ENCODE data around the gene WDCP. TPM values are rescaled to one million over a fixed set of nuclear protein-coding genes. Genes with fewer than 3 reads are reported as not detected.
"Not testable (repeated sequence)": the region's sequence is repeated elsewhere in the genome, so short reads cannot be mapped to it uniquely, and the experiment has no call there.

WDCP gene
- total RNA-seq, 1 donor from 2014 or later: 12.0 TPM

GRCh38 chr2:24016853-24017703 is 30.1 kb downstream of the WDCP start:
- peaks cover 0 to 2% (median 0%) of the 10 kb centered on the region in 3 donors for H3K36me3 ChIP-seq (ENCODE audit: control insufficient read depth in 3 of 3, insufficient read depth in 3 of 3, low read length in 3 of 3)
- peaks cover 0 to 9% (median 0%) of the 10 kb centered on the region in 3 donors for H3K27me3 ChIP-seq (ENCODE audit: control insufficient read depth in 3 of 3, insufficient read depth in 3 of 3, low read length in 3 of 3)
- H3K27ac ChIP-seq (ENCODE audit: low read depth, low read length): no peak overlapping the region
- H3K9ac ChIP-seq (ENCODE audit: low read depth in 1 of 3, low read length in 3 of 3): no peak overlapping the region
- H3K9me3 ChIP-seq (ENCODE audit: control insufficient read depth in 3 of 3, low read length in 3 of 3): no peaks in the 10 kb centered on the region
- H3K4me1 ChIP-seq (ENCODE audit: control insufficient read depth in 3 of 3, insufficient read depth in 3 of 3, low read length in 3 of 3): no peaks in the 10 kb centered on the region
- H3K4me3 ChIP-seq (ENCODE audit: low read length in 3 of 3): no peak overlapping the region

- Histone ChIP-seq H3K36me3 (ENCODE audit: control insufficient read depth in 3 of 3, insufficient read depth in 3 of 3, low read length in 3 of 3) (no peaks in the 10 kb centered on the region), H3K27ac (ENCODE audit: low read depth, low read length) (no peak overlapping the region), H3K9me3 (ENCODE audit: control insufficient read depth in 3 of 3, low read length in 3 of 3) (no peaks in the 10 kb centered on the region), H3K9ac (ENCODE audit: low read depth in 1 of 3, low read length in 3 of 3) (no peak overlapping the region), H3K4me1 (ENCODE audit: control insufficient read depth in 3 of 3, insufficient read depth in 3 of 3, low read length in 3 of 3) (no peaks in the 10 kb centered on the region), H3K4me3 (ENCODE audit: low read length in 3 of 3) (no peak overlapping the region), H3K27me3 (ENCODE audit: control insufficient read depth in 3 of 3, insufficient read depth in 3 of 3, low read length in 3 of 3) (peaks cover under 1 to 11% (median 1%) of the 10 kb centered on the region in 3 donors)
Measured at GRCh38 chr2:24016376-24016761, 30.8 kb downstream of the WDCP start.

GRCh38 chr2:24015562-24016375 is 31.4 kb downstream of the WDCP start:
- no peaks in the 10 kb centered on the region for H3K36me3 ChIP-seq (ENCODE audit: control insufficient read depth in 3 of 3, insufficient read depth in 3 of 3, low read length in 3 of 3)
- H3K4me3 ChIP-seq (ENCODE audit: low read length in 3 of 3): no peak overlapping the region
- H3K27me3 ChIP-seq (ENCODE audit: control insufficient read depth in 3 of 3, insufficient read depth in 3 of 3, low read length in 3 of 3): peaks cover 6 to 17% (median 7%) of the 10 kb centered on the region in 3 donors
- no peaks in the 10 kb centered on the region for H3K4me1 ChIP-seq (ENCODE audit: control insufficient read depth in 3 of 3, insufficient read depth in 3 of 3, low read length in 3 of 3)
- no peak overlapping the region for H3K27ac ChIP-seq (ENCODE audit: low read depth, low read length)
- H3K9me3 ChIP-seq (ENCODE audit: control insufficient read depth in 3 of 3, low read length in 3 of 3): no peaks in the 10 kb centered on the region
- no peak overlapping the region for H3K9ac ChIP-seq (ENCODE audit: low read depth in 1 of 3, low read length in 3 of 3)

GRCh38 chr2:24014902-24015301 is 32.3 kb downstream of the WDCP start:
- H3K27ac ChIP-seq (ENCODE audit: low read depth, low read length); H3K9ac ChIP-seq (ENCODE audit: low read depth in 1 of 3, low read length in 3 of 3); H3K36me3 ChIP-seq (ENCODE audit: control insufficient read depth in 3 of 3, insufficient read depth in 3 of 3, low read length in 3 of 3); H3K4me1 ChIP-seq (ENCODE audit: control insufficient read depth in 3 of 3, insufficient read depth in 3 of 3, low read length in 3 of 3); H3K4me3 ChIP-seq (ENCODE audit: low read length in 3 of 3); H3K9me3 ChIP-seq (ENCODE audit: control insufficient read depth in 3 of 3, low read length in 3 of 3): not testable (repeated sequence)
- H3K27me3 ChIP-seq (ENCODE audit: control insufficient read depth in 3 of 3, insufficient read depth in 3 of 3, low read length in 3 of 3): peaks cover 15 to 25% (median 15%) of the 10 kb centered on the region in 3 donors

- H3K27me3 ChIP-seq (ENCODE audit: control insufficient read depth in 3 of 3, insufficient read depth in 3 of 3, low read length in 3 of 3): peaks cover 27 to 36% (median 28%) of the 10 kb centered on the region in 3 donors
Measured at GRCh38 chr2:24012521-24013188, 34.5 kb downstream of the WDCP start.

GRCh38 chr2:24011250-24012104 is 35.7 kb downstream of the WDCP start:
- H3K9ac ChIP-seq (ENCODE audit: low read depth in 1 of 3, low read length in 3 of 3): no peak overlapping the region
- peaks cover 8 to 12% (median 9%) of the 10 kb centered on the region in 3 donors for H3K4me1 ChIP-seq (ENCODE audit: control insufficient read depth in 3 of 3, insufficient read depth in 3 of 3, low read length in 3 of 3)
- no peaks in the 10 kb centered on the region for H3K9me3 ChIP-seq (ENCODE audit: control insufficient read depth in 3 of 3, low read length in 3 of 3)
- H3K27me3 ChIP-seq (ENCODE audit: control insufficient read depth in 3 of 3, insufficient read depth in 3 of 3, low read length in 3 of 3): peaks cover 27 to 36% (median 28%) of the 10 kb centered on the region in 3 donors
- no peaks in the 10 kb centered on the region for H3K36me3 ChIP-seq (ENCODE audit: control insufficient read depth in 3 of 3, insufficient read depth in 3 of 3, low read length in 3 of 3)
- no peak overlapping the region for H3K4me3 ChIP-seq (ENCODE audit: low read length in 3 of 3)
- H3K27ac ChIP-seq (ENCODE audit: low read depth, low read length): no peak overlapping the region

More at GRCh38 chr2:24012521-24013188, 34.5 kb downstream of the WDCP start:
- H3K4me3 ChIP-seq (ENCODE audit: low read length in 3 of 3): no peak overlapping the region
- H3K9me3 ChIP-seq (ENCODE audit: control insufficient read depth in 3 of 3, low read length in 3 of 3): no peaks in the 10 kb centered on the region
- H3K4me1 ChIP-seq (ENCODE audit: control insufficient read depth in 3 of 3, insufficient read depth in 3 of 3, low read length in 3 of 3): peaks cover 8 to 12% (median 9%) of the 10 kb centered on the region in 3 donors
- no peaks in the 10 kb centered on the region for H3K36me3 ChIP-seq (ENCODE audit: control insufficient read depth in 3 of 3, insufficient read depth in 3 of 3, low read length in 3 of 3)
- H3K9ac ChIP-seq (ENCODE audit: low read depth in 1 of 3, low read length in 3 of 3): no peak overlapping the region
- H3K27ac ChIP-seq (ENCODE audit: low read depth, low read length): no peak overlapping the region

GRCh38 chr2:24010477-24011249 is 36.5 kb downstream of the WDCP start:
- Histone ChIP-seq H3K4me3 (ENCODE audit: low read length in 3 of 3) (peak overlapping the region in 2 of 3 donors; percentile 32 to 35), H3K27me3 (ENCODE audit: control insufficient read depth in 3 of 3, insufficient read depth in 3 of 3, low read length in 3 of 3) (peaks cover 27 to 36% (median 28%) of the 10 kb centered on the region in 3 donors), H3K36me3 (ENCODE audit: control insufficient read depth in 3 of 3, insufficient read depth in 3 of 3, low read length in 3 of 3) (no peaks in the 10 kb centered on the region), H3K4me1 (ENCODE audit: control insufficient read depth in 3 of 3, insufficient read depth in 3 of 3, low read length in 3 of 3) (peaks cover 8 to 12% (median 9%) of the 10 kb centered on the region in 3 donors), H3K9me3 (ENCODE audit: control insufficient read depth in 3 of 3, low read length in 3 of 3) (no peaks in the 10 kb centered on the region), H3K9ac (ENCODE audit: low read depth in 1 of 3, low read length in 3 of 3) (no peak overlapping the region), H3K27ac (ENCODE audit: low read depth, low read length) (no peak overlapping the region)

GRCh38 chr2:24009680-24010476 is 37.3 kb downstream of the WDCP start, which contains the start of gene MFSD2B:
Gene MFSD2B (plus strand): TSS chr2:24010085. CDS start chr2:24010097, 12 bp downstream.
- H3K9ac ChIP-seq (ENCODE audit: low read depth in 1 of 3, low read length in 3 of 3): peak within 1 kb of the TSS in 2 of 3 donors; percentile 14 to 45
- no peaks in the 10 kb centered on the region for H3K36me3 ChIP-seq (ENCODE audit: control insufficient read depth in 3 of 3, insufficient read depth in 3 of 3, low read length in 3 of 3)
- peak within 1 kb of the TSS; percentile 32 to 48 (median 35) for H3K4me3 ChIP-seq (ENCODE audit: low read length in 3 of 3)
- peaks cover 8 to 12% (median 9%) of the 10 kb centered on the region in 3 donors for H3K4me1 ChIP-seq (ENCODE audit: control insufficient read depth in 3 of 3, insufficient read depth in 3 of 3, low read length in 3 of 3)
- H3K27ac ChIP-seq (ENCODE audit: low read depth, low read length): no peak within 1 kb of the TSS
- H3K27me3 ChIP-seq (ENCODE audit: control insufficient read depth in 3 of 3, insufficient read depth in 3 of 3, low read length in 3 of 3): peaks cover 27 to 36% (median 28%) of the 10 kb centered on the region in 3 donors
- H3K9me3 ChIP-seq (ENCODE audit: control insufficient read depth in 3 of 3, low read length in 3 of 3): no peaks in the 10 kb centered on the region

All from skeletal muscle tissue (tissue), 4 donors.